ENCODE measurements around the gene KLHL12. TPM values are rescaled to one million over a fixed set of nuclear protein-coding genes. Genes with fewer than 3 reads are reported as not detected.

The KLHL12 gene
- total RNA-seq (2013; cell fraction: nucleolus; rRNA removed), result 27.2 and 28.5 TPM in 2 replicates
- total RNA-seq (2014; rRNA removed) (27.5 and 33.3 TPM in 2 replicates), total RNA-seq (2014; rRNA removed; fragmentation: Illumina TruSeq; extraction: Trizol) (28.0 and 30.1 TPM in 2 replicates), total RNA-seq (2021) (28.4 and 28.5 TPM in 2 replicates), polyA plus RNA-seq (2011; rRNA removed) (53.8 and 75.5 TPM in 2 replicates), polyA plus RNA-seq (2014; fragmentation: Illumina TruSeq; extraction: Trizol) (32.1 and 38.4 TPM in 2 replicates), polyA plus RNA-seq (2014; fragmentation: Nextera tagmentation; extraction: Ambion mirVana) (10 to 100 TPM; 16.0 to 17.8 TPM), polyA plus RNA-seq (2014; rRNA removed) (24.6 and 30.5 TPM in 2 replicates), polyA plus RNA-seq (2016; fragmentation: Nextera tagmentation; extraction: Ambion mirVana) (10 to 100 TPM; 36.6 to 37.6 TPM), polyA minus RNA-seq (2011; rRNA and poly(A)+ RNA removed) (47.3 and 57.1 TPM in 2 replicates), Bru-seq, nascent RNA (percentile 76 among the genes with signal in this experiment), BruChase-seq, experiment 1, labeled RNA remaining after a 6-hour chase (percentile 73 among the genes with signal in this experiment), BruChase-seq, experiment 2, labeled RNA remaining after a 2-hour chase (percentile 76 among the genes with signal in this experiment)
- polyA plus RNA-seq (2011; ENCODE audit: low read depth), result 21.5 TPM
- 29.4 and 36.5 TPM in 2 replicates for polyA plus RNA-seq (2011; cell fraction: cytosol; rRNA removed)
- polyA plus RNA-seq (2011; cell fraction: nucleus; rRNA removed), result 32.6 and 43.0 TPM in 2 replicates
- 23.1 and 27.1 TPM in 2 replicates for polyA plus RNA-seq (2012)
- polyA minus RNA-seq (2011; cell fraction: cytosol; rRNA and poly(A)+ RNA removed), result 10.6 and 13.2 TPM in 2 replicates
- 12.6 and 14.4 TPM in 2 replicates for polyA minus RNA-seq (2011; cell fraction: nucleus; rRNA and poly(A)+ RNA removed)
- long read RNA-seq, experiment 1, transcript KLHL12-203 (12 exons, 3,359 nt), result major isoform, 8 of 21 reads
- long read RNA-seq, experiment 1, partial matches to known transcripts, result 2 of 21 reads
- long read RNA-seq, experiment 1, other reads (novel, unspliced or antisense), result 11 of 21 reads
- long read RNA-seq, experiment 2, transcript KLHL12-203 (12 exons, 3,359 nt), result major isoform, 62 of 115 reads
- long read RNA-seq, experiment 2, partial matches to known transcripts, result 26 of 115 reads
- long read RNA-seq, experiment 2, other reads (novel, unspliced or antisense), result 27 of 115 reads

- Histone ChIP-seq H2AFZ (ENCODE audit: control insufficient read depth, low read depth, low read length) (peak within 1 kb of the TSS; percentile 92), H3K4me3 (peak within 1 kb of the TSS; percentile 94), H3K9ac (ENCODE audit: control insufficient read depth, insufficient read depth, low read length) (peak within 1 kb of the TSS; percentile 79), H3K36me3 (ENCODE audit: control insufficient read depth in 2 of 2, insufficient read depth in 2 of 2, low read length in 1 of 2) (no peaks in the 10 kb centered on the region), H3K27ac (ENCODE audit: control insufficient read depth, insufficient read depth) (peak within 1 kb of the TSS; percentile 82), H3K4me1 (ENCODE audit: control insufficient read depth, insufficient read depth, low read length) (no peaks in the 10 kb centered on the region; the same call in 1 of the 2 replicates), H3K79me2 (ENCODE audit: control insufficient read depth, insufficient read depth, low read length) (peaks cover 19% of the 10 kb centered on the region), H3K4me2 (ENCODE audit: control insufficient read depth, insufficient read depth) (peak within 1 kb of the TSS; percentile 51), H4K20me1 (ENCODE audit: control insufficient read depth, insufficient read depth) (no peaks in the 10 kb centered on the region), H3K27me3 (replicated peaks in 1 of 2; ENCODE audit: control insufficient read depth in 2 of 2, insufficient read depth in 2 of 2, low read length in 1 of 2) (no peaks in the 10 kb centered on the region), H3K9me3 (replicated peaks; ENCODE audit: control insufficient read depth, insufficient read depth, low read length) (no peaks in the 10 kb centered on the region)
- ChIA-PET RAD21 (ENCODE audit: unreplicated experiment) (interaction anchor here (0.7 kb wide), 1 partner anchor 73 kb away, joined by 3 read pairs; no protein-coding TSS in a partner anchor), SMC1A (ENCODE audit: uncharacterized antibody, unreplicated experiment) (interaction anchor here (0.9 kb wide), 1 partner anchor 52 kb away, joined by 3 read pairs; no protein-coding TSS in a partner anchor), POLR2A (interaction anchor here (0.6 to 1.2 kb wide), 8 partner anchors 28 to 150 kb away, joined by 3 to 6 read pairs (median 3); partner anchors contain the start of gene RABIF), CTCF (interaction anchor here (0.7 to 2.9 kb wide), 7 partner anchors 18 to 1440 kb away, joined by 3 to 10 read pairs (median 4); partner anchors contain the start of gene TMEM183A)
- in situ Hi-C loops (cut with MboI), result no loop called here
- peak; percentile 97 for ATAC-seq
- intact Hi-C loops (cut with micrococcal nuclease; ENCODE audit: unreplicated experiment), result loop anchor here (2.0 kb wide), 2 partner anchors 42 to 72 kb away; no protein-coding TSS in a partner anchor
- TSS peak; percentile 76 for BruUV-seq (replicated peaks)
- 2% methylated on average over 57 of the region's 57 CpGs for WGBS (ENCODE audit: insufficient coverage, insufficient replicate concordance, low lambda C conversion rate, missing lambda C conversion rate)
- peak; percentile 98 for FAIRE-seq
- DNase-seq (ENCODE audit: low read depth, low spot score), result peak; percentile 86
- TF ChIP-seq NR2C1 (IDR thresholded peaks at IDR 0.05) (peak; percentile 51), ELK1 (IDR thresholded peaks at IDR 0.05; ENCODE audit: low read depth, low read length) (no peak), RELB (IDR thresholded peaks at IDR 0.05; ENCODE audit: low read depth) (peak; percentile 92), FOS (IDR thresholded peaks at IDR 0.05; ENCODE audit: borderline replicate concordance, extremely low read depth, insufficient read length) (peak; percentile 88), CREB1 (IDR thresholded peaks at IDR 0.05; ENCODE audit: low read depth) (peak; percentile 98), MXI1 (IDR thresholded peaks at IDR 0.05; ENCODE audit: low read depth, low read length) (no peak; the same call in none of the 2 replicates), TARDBP (IDR thresholded peaks at IDR 0.05; ENCODE audit: borderline replicate concordance) (no peak), MEF2A (IDR thresholded peaks at IDR 0.05; ENCODE audit: insufficient read depth, low read depth, low read length) (no peak), GATAD2B (conservative IDR thresholded peaks at IDR 0.05; ENCODE audit: low read depth) (peak; percentile 90), DPF2 (IDR thresholded peaks at IDR 0.05) (peak; percentile 88), NFYA (IDR thresholded peaks at IDR 0.05; ENCODE audit: borderline replicate concordance, low read depth, low read length) (no peak), MTA2 (IDR thresholded peaks at IDR 0.05; ENCODE audit: low read depth) (0 out of 2 replicates have a peak, but pooled peaks have one; percentile 6), ETV6 (conservative IDR thresholded peaks at IDR 0.05 in 1 of 2, IDR thresholded peaks at IDR 0.05 in 1 of 2; ENCODE audit: borderline replicate concordance in 1 of 2, low read depth in 1 of 2) (no peak; a peak in 1 of 4 replicates), RUNX3 (IDR thresholded peaks at IDR 0.05; ENCODE audit: low read length) (peak; percentile 56), ZZZ3 (IDR thresholded peaks at IDR 0.05; ENCODE audit: control insufficient read depth, insufficient read length, low read depth) (no peak), SP1 (IDR thresholded peaks at IDR 0.05; ENCODE audit: low read depth, low read length) (no peak)
These were observed at the start of gene KLHL12 for GRCh38 chr1:202926581-202927491. KLHL12 (minus strand) TSS chr1:202927234; CDS start chr1:202925162, 2,072 bp downstream.
